Gastrocnemius medialis (tissue), 4 donors: ENCODE results near the gene ZNF316.

Experiments
- POLR2A ChIP-seq, 2 donors: fragments of 450-650 bp; IDR thresholded peaks; one replicate each; pipeline ENCODE4 v1.6.1; 2017; ENCODE audit warnings: antibody characterized with exemption in 2 of 2, mild to moderate bottlenecking in 2 of 2, moderate library complexity in 2 of 2
- TF ChIP-seq, protein P1 (sequence below), 5 experiments: fragments of 450-650 bp in 3 of 5; fragments of 200-600 bp in 2 of 5; sonication (generic) in 2 of 5; IDR thresholded peaks in 4 of 5; conservative IDR thresholded peaks in 1 of 5; 1 replicate in 4 of 5; 2 replicates in 1 of 5; pipeline ENCODE4 v1.5.1; 2016 to 2019; ENCODE audit warnings: antibody characterized with exemption in 5 of 5, mild to moderate bottlenecking in 3 of 5, moderate library complexity in 3 of 5

- TF ChIP-seq POLR2A (IDR thresholded peaks at IDR 0.05) = no peak
- TF ChIP-seq, protein P1, sequence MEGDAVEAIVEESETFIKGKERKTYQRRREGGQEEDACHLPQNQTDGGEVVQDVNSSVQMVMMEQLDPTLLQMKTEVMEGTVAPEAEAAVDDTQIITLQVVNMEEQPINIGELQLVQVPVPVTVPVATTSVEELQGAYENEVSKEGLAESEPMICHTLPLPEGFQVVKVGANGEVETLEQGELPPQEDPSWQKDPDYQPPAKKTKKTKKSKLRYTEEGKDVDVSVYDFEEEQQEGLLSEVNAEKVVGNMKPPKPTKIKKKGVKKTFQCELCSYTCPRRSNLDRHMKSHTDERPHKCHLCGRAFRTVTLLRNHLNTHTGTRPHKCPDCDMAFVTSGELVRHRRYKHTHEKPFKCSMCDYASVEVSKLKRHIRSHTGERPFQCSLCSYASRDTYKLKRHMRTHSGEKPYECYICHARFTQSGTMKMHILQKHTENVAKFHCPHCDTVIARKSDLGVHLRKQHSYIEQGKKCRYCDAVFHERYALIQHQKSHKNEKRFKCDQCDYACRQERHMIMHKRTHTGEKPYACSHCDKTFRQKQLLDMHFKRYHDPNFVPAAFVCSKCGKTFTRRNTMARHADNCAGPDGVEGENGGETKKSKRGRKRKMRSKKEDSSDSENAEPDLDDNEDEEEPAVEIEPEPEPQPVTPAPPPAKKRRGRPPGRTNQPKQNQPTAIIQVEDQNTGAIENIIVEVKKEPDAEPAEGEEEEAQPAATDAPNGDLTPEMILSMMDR (IDR thresholded peaks at IDR 0.05 in 4 of 5, conservative IDR thresholded peaks at IDR 0.05 in 1 of 5) = no peak
Observed at GRCh38 chr7:6639032-6639431, 1.9 kb downstream of the ZNF316 start.
